NCI-H146 treated with DMSO at 0.1 percent for 48 hours (cell line): ENCODE measurements around the gene AIF1L.

Experiments
- DNase-seq: peaks from one replicate; lab custom pipeline; 2025; ENCODE audit not compliant: unreplicated experiment; lab: John Stamatoyannopoulos, UW

Gene AIF1L

GRCh38 chr9:131096269-131097125, at the start of gene AIF1L:
Gene AIF1L, plus strand, starts transcription at chr9:131096531. Its CDS starts 99 bp downstream, at chr9:131096630.
- peak; percentile 33 for DNase-seq

DNA sequence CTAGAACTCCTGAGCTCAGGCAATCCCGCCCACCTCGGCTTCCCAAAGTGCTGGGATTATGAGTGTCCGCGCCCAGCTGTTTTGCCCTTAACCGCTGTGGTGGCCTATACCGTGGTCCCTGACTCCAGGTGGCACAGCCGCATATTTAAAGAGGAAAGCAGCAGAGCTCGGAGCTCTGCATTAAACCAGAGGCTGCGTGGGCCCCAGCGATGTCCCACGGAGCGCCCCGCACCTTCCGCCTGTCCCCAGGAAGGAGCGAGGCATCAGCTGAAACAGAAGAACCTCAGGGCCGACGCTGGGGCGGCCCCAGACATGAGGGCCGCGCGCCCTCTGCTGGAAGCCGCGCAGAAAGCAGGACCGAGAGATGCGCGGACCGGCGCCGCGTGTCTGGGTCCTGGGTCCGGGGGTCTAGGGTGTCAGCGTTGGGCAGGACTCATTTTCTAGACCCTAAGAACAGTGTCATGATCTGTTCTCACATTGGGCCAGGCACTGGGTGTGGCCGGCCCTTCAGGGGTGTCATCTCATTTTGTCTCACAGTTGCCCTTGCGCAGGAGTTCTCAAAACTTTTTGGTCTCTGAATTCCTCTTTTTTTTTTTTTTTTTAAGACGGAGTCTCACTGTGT, 49.6 kb upstream of the AIF1L start:
- DNase-seq = peak; percentile 2

DNA sequence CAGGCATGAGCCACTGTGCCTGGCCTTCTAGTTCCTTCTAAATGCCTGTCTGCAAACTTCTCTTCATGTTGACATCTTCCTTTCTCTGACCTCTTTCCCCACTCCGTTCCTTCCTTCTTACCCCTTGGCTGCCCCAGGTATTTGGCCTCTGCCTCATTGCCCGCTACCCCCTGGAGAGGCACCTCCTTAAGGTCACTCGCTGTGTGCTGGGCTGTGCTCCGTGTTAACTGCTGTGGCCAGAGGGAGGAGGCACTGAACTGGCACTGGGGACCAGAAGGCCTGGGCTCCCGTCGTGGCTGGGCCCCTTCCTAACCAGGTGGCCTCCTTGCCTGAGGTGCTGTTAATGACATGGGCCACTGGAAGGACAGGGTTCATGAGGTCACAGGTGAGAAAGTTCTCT, 48.0 kb upstream of the AIF1L start:
- no peak for DNase-seq

- DNase-seq = no peak
Measured at GRCh38 chr9:131048820-131049219, 47.5 kb upstream of the AIF1L start.

DNA sequence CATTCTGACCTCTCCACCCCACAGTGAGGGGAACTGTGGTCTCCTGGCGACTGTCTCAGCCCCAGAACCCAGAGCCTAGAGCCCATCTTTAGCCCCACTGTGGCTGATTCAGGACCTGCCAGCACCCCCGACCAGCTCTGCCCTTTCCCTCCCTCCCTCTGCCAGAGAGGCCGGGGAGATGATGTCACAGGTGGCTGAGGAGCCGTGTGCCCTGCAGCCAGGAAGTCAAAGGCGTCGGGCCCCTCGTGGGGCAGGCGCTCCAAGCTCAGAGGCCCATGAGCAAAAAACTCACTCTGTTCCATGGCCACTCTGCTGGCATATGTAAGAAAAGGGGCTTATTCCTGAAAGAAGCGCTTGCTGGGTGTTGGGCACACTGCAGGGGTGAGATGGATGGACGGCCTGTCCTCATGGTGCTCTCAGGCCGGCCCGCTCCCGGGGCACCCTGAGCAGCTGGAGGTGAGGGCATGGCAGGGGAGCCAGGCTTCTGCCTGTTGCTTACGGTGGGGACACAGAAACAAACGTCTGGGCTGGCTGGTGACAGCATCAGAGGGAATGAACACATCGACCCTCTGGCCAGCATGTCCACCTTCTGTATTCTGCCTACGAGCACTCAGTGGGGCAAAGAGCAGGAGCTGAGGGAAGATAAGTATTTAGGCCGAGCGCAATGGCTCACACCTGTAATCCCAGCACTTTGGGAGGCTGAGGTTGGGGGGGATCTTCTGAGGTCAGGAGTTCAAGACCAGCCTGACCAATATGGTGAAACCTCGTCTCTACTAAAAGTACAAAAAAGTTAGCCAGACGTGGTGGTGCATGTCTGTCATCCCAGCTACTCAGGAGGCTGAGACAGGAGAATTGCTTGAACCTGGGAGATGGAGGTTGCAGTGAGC, 46.3 kb upstream of the AIF1L start:
- DNase-seq = no peak

DNA sequence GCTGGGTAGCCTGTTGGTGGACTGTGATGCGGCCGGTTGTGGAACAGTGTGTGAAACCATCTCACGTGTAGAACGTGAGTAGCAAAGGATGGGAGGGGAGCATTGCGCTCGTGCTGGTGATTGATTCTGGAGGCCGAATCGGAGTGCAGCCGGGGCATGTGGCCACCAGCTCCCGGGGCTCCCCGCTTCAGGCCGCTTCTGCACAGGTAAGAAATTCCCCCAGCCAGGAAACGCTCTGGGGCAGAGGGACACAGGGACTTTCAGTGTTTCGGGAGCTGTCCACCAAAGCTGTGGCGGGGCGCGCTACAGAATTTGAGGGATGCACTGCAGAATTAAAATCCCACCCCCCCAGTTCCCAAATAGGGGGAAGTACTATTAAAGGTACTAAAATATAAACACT, 45.5 kb upstream of the AIF1L start:
- no peak for DNase-seq

- no peak for DNase-seq
Measured at GRCh38 chr9:131051592-131052517, 44.5 kb upstream of the AIF1L start.

GRCh38 chr9:131053896-131054295, 42.4 kb upstream of the AIF1L start:
- no peak for DNase-seq

GRCh38 chr9:131056781-131057506, 39.4 kb upstream of the AIF1L start:
- DNase-seq = no peak

- no peak for DNase-seq
Measured at GRCh38 chr9:131060900-131061630, 35.3 kb upstream of the AIF1L start.

DNA sequence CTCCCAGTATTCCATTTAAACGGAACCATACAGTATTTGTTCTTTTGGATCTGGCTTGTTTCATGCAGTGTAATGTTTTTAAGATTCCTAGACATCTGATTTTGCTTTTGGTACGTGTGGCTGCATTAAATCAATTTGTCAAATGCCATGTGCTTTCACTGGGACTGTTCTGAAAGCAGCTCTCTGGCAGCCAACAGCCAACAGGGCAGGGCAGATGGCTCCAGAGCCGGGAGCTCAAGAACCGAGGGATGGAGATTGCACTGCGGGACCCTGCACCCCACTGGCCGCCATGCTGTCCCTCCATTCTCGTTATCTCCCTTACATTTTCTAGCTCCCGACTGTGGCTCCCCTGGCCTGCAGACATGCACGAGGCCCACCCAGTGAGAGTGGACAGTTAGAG, 33.4 kb upstream of the AIF1L start:
- no peak for DNase-seq

- DNase-seq = no peak
Measured at GRCh38 chr9:131065599-131065998, 30.7 kb upstream of the AIF1L start.

GRCh38 chr9:131067625-131068024, 28.7 kb upstream of the AIF1L start:
- DNase-seq = no peak

- no peak for DNase-seq
Measured at GRCh38 chr9:131068076-131068816, 28.1 kb upstream of the AIF1L start.

GRCh38 chr9:131069699-131070098, 26.6 kb upstream of the AIF1L start:
- no peak for DNase-seq

DNA sequence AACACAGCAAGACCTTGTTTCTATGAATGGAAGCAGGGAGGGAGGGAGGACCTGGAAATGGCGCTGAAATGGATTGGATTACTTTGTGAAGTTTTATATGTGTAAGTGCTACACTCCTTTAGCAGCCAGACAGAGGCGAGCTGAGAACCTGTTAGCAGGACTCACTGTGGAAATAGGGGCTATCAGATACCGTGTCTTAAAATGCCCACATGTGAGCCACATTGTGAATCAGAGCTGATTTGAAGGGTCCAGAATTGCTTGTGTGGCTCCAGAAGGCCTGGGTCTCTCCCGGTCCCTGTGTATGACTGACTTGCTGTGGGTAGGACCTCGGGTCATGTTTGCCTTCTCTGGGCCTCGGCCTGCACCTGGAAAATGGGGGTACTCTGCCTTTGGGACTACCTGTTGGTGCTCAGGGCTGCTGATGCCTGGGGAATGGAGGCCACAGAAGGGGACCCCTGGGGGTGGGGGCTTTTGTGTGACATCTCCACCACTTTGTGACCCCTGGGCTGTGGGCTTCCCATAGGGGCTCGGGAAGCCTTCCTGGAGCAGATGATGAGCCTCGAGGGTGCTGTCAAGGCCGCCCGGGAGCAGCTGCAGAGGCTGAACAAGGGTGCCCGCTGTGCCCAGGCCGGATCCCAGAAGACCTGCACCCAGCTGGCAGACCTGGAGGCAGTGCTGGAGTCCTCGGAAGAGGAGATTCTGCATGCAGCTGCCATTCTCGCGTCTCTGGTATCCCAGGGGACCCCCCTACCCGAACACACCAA, 24.0 kb upstream of the AIF1L start:
- DNase-seq = no peak

- DNase-seq = no peak
Measured at GRCh38 chr9:131072871-131073237, 23.5 kb upstream of the AIF1L start.
